GM19023 (cell line): ENCODE measurements around the gene YDJC.
"Not testable (repeated sequence)": the region's sequence is repeated elsewhere in the genome, so short reads cannot be mapped to it uniquely, and the experiment has no call there.

Source experiments
- ATAC-seq: cut with Tn5 transposase; IDR thresholded peaks from one replicate; pipeline ENCODE4 v1.9.1; 2021; ENCODE audit warnings: mild to moderate bottlenecking, moderate library complexity; ENCODE audit not compliant: unreplicated experiment

Gene YDJC

GRCh38 chr22:21632931-21633330 lies 3.1 kb upstream of the YDJC start:
- ATAC-seq: no peak

DNA sequence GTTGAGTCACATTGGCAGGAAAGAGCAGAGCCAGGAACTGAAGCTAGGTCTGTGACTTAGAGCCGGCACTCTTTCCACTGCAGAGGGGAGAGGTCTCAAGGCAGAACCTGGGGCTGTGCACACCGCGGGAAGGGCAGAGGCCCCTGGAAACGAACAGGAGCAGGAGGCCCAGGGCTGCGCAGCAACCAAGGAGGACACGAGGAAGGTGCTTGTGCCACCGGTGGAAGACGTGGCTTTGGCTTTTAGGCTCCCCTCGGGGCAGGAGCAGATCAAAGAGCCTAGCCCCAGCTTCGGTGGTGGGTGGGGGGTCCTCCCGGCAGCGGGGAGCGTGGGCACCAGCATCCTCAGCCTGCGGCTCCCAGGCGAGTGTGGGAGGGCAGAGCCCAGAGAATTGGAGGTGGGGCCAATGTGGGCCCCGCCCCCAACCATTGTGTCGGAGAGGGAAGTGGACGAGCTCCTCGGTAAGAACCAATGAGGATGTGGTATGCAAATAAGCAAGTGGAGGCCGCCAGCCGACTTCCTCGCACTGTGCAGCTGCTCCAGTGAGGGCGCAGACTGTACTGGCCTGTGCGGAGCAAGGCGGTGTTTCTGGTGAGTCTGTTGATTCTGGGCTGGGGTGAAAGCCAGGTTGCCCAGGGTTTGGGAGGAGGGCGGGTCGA lies 2.5 kb upstream of the YDJC start, which contains the start of gene CCDC116:
TSS of gene CCDC116 (plus strand) at position 524 of the 659 bp plus-strand sequence. CDS start 422 bp downstream, outside the sequence.
- ATAC-seq: no peak

GRCh38 chr22:21631025-21631424 lies 1.2 kb upstream of the YDJC start:
- ATAC-seq: no peak

DNA sequence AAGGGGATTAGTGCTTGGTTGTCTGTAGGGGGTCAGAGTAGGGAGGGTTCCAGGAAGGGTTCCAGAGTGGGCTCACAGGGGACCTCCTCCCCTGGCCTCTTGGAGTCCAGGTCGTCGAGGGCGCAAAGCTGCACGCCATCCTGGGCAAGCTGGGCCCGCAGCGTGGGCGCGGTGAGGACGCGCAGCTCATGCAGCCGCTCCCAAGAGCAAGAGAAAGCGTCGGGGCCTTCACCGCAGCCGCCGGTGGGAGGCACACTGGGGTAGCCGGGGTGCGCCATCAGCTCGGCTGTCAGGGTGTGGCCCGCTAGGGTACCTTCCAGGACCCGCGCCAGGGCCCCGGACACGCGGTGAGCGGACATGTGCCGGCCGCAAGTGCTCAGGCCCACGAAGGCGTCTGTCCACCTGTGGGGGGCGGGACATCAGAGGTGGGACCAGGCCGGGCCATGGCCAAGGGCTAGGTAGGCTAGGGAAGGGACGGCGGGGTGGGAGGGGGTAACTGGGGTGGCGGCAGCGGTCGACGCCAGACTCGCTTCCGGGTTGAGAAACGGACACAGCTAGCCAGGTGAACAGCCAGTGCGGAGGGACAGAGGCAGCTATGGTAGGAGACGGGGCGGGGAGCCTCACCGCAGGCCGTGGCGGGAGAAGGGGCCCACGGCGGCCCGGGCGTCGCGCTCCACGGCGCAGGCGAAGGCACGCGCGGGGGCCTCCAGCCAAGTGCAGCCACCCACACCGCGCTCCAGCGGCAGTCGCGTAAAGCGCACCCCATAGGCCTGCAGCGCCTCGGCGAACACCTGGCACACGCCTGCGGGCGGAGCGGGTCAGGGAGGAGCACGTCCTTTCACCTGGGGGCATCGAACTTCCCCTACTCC lies 1.2 kb downstream of the YDJC start:
- peak; percentile 8 for ATAC-seq

- no peak for ATAC-seq
These were observed 2.9 kb downstream of the YDJC start for GRCh38 chr22:21626735-21627469.

- no peak for ATAC-seq
These were observed 3.6 kb downstream of the YDJC start for GRCh38 chr22:21626073-21626734.

- no peak for ATAC-seq
These were observed 4.7 kb downstream of the YDJC start for GRCh38 chr22:21624880-21625791.

- no peak for ATAC-seq
These were observed 5.5 kb downstream of the YDJC start for GRCh38 chr22:21624120-21624879.

GRCh38 chr22:21623648-21623970 lies 6.2 kb downstream of the YDJC start:
- ATAC-seq: no peak

DNA sequence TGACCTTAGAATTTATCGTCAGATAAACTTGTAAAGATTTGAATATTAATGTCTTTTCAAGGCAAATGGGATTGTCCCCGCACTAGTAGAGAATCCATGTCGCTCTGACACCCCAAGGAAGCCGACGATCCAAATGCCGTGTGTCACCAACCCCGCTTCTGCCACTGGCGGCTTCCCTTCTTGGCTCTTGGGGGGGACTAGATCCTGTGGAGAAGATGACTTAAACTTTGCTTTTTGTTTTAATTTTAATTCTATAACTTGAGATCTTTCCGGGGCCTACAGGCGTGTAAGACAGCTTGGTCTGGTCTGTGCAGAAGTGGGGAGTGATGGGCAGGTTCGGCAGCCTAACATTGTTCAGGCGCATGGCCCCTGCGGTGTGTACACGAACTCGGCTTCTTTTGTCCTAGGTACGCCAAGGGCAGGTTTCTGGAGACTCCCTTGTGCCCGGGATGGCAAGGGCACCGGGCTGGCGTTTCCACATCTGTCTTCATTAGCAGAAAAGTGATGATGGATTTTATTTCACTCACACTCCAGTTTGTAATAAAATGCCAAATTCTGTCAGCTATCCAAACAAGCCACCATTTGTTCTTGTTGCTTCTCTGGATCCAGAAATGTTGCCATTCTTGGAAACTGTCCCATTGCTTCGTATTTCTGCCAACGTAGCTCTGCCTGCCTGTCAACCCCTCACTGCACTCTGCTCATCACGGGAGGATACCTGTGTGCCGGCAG lies 6.7 kb downstream of the YDJC start:
- no peak for ATAC-seq

- ATAC-seq: no peak
These were observed 7.6 kb downstream of the YDJC start for GRCh38 chr22:21622011-21622918.

DNA sequence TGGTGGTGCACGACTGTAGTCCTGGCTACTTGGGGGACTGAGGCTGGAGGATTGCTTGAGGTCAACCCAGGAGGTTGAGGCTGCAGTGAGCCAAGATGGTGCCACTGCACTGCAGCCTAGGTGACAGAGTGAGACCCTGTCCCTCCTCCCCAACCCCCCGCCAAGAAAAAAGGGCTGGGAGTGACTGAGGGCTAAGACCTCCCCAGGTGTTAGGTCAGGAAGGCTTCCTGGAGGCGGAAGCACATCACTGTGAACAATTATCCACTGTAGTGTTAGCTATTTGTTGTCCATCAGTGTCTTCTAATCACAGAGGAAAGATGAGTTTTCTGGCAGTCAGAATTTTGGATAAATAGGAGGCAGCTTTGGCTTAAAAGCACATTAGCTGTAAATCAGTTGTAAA lies 8.8 kb downstream of the YDJC start:
- no peak for ATAC-seq

- ATAC-seq: not testable (repeated sequence)
These were observed 12.5 kb downstream of the YDJC start for GRCh38 chr22:21617337-21617736.

DNA sequence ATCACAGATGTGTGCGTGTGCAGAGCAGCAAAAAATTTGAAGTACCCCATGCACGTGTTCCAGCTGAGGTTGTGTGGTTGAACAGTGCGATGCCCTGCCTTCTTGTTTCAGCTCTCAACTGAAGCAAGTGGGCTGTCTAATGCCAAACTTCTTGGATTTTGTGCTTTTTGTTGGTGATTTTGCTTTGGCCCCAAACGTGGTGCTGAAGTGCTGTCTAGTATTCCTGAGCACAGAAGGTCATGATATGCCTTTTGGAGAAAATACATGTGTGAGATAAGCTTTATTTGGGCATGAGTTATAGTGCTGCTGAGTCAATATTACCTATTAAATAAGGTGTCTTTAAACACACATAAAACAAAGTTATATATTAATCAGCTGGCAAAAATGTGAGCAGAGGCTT lies 14.1 kb downstream of the YDJC start:
- ATAC-seq: no peak

GRCh38 chr22:21613553-21614233 lies 16.1 kb downstream of the YDJC start:
- no peak for ATAC-seq

DNA sequence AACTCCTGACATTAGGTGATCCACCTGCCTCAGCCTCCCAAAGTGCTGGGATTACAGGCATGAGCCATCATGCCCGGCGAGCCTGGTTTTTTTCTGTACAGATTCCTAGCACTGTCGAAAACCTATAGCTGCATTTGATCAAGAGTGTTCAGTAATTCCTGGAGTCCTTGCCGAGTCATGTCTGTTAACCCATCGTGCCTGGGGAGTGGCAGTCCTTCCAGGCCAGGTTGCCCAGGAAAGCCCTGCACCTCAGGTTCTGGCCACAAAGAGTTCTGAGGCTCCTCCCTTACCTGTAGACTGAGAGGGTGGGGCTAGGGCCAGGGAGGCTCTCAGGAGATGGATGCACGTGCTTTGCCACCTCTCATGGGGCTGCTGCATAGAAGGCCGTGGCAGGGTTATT lies 17.0 kb downstream of the YDJC start:
- no peak for ATAC-seq
